Gastrocnemius medialis (tissue), 4 donors: ENCODE results near the gene RBFOX2. TPM values are rescaled to one million over a fixed set of nuclear protein-coding genes. Genes with fewer than 3 reads are reported as not detected.
"Not testable (repeated sequence)": the region's sequence is repeated elsewhere in the genome, so short reads cannot be mapped to it uniquely, and the experiment has no call there.

Source experiments
- ATAC-seq, 2 donors: fragments of 150-250 bp; one replicate each; pipeline ENCODE4 v1.9.1; 2016
- DNase-seq, 2 donors: peaks; one replicate each; pipeline ENCODE4 v3.0.0-alpha.2; 2019
- H3K27ac ChIP-seq, 4 donors: fragments of 200-600 bp; sonication (generic); 1 replicate in 1 of 4; 2 replicates in 3 of 4; pipeline ENCODE4 v1.5.1; 2016 to 2018; ENCODE audit warnings: mild to moderate bottlenecking in 2 of 4, moderate library complexity in 1 of 4
- H3K27me3 ChIP-seq, 3 donors: fragments of 200-600 bp; sonication (generic) in 2 of 3; 1 replicate in 1 of 3; 2 replicates in 2 of 3; pipeline versions ENCODE4 v1.5.1 to v1.6.0; 2016 to 2019; ENCODE audit warnings: mild to moderate bottlenecking in 1 of 3, moderate library complexity in 1 of 3
- H3K36me3 ChIP-seq, 2 donors: fragments of 200-600 bp; sonication (generic) in 1 of 2; one replicate each; pipeline ENCODE4 v1.5.1; 2017 to 2018
- H3K4me1 ChIP-seq, 2 donors: fragments of 200-600 bp; sonication (generic) in 1 of 2; one replicate each; pipeline ENCODE4 v1.5.1; 2016 to 2017; ENCODE audit warnings: mild to moderate bottlenecking in 2 of 2
- H3K4me3 ChIP-seq, 4 donors: fragments of 200-600 bp; sonication (generic) in 3 of 4; 1 replicate in 1 of 4; 2 replicates in 3 of 4; pipeline ENCODE4 v1.5.1; 2016 to 2019; ENCODE audit warnings: mild to moderate bottlenecking in 2 of 4
- H3K9me3 ChIP-seq, 3 donors: fragments of 200-600 bp; sonication (generic) in 2 of 3; 1 replicate in 1 of 3; 2 replicates in 2 of 3; pipeline ENCODE4 v1.5.1; 2016 to 2019
- CTCF ChIP-seq, 5 experiments: fragments of 450-650 bp in 3 of 5; fragments of 200-600 bp in 2 of 5; sonication (generic) in 2 of 5; IDR thresholded peaks in 4 of 5; conservative IDR thresholded peaks in 1 of 5; 1 replicate in 4 of 5; 2 replicates in 1 of 5; pipeline ENCODE4 v1.5.1; 2016 to 2019; ENCODE audit warnings: antibody characterized with exemption in 5 of 5, mild to moderate bottlenecking in 3 of 5, moderate library complexity in 3 of 5
- POLR2A ChIP-seq, 2 donors: fragments of 450-650 bp; IDR thresholded peaks; one replicate each; pipeline ENCODE4 v1.6.1; 2017; ENCODE audit warnings: antibody characterized with exemption in 2 of 2, mild to moderate bottlenecking in 2 of 2, moderate library complexity in 2 of 2
- in situ Hi-C, 4 donors: fragments of 200-750 bp; cut with MboI; loops; one replicate each; pipeline versions ENCODE4 v1.15.0 to v1.8.0; 2017; ENCODE audit warnings: low sequenced_read_pairs in 4 of 4
- intact Hi-C: fragments of 100-400 bp; cut with DNase I; formaldehyde crosslinking; loops from one replicate; pipeline ENCODE4 v1.15.1; 2023; ENCODE audit warnings: low total_unique reads
- total RNA-seq, 4 donors: library from RNA; depleted of rRNA; stranded (reverse); fragments of >200 nt; gene quantifications; one replicate each; pipeline versions ENCODE4 v1.1.0 to v1.2.3, GENCODE V29; 2016

RBFOX2 gene
- total RNA-seq, 4 donors from 2014 or later: 26.0 to 32.1 (median 28.6) TPM

- TF ChIP-seq CTCF (IDR thresholded peaks at IDR 0.05 in 4 of 5, conservative IDR thresholded peaks at IDR 0.05 in 1 of 5) (no peak), POLR2A (IDR thresholded peaks at IDR 0.05) (no peak)
- ATAC-seq (peak in 1 of 2 donors; percentile 11), DNase-seq (no peak)
- Histone ChIP-seq H3K36me3 (no peaks in the 10 kb centered on the region), H3K27ac (peak overlapping the region; percentile 35 to 66 (median 47)), H3K9me3 (no peaks in the 10 kb centered on the region), H3K4me3 (no peak overlapping the region), H3K27me3 (no peaks in the 10 kb centered on the region), H3K4me1 (peaks cover 9 to 10% of the 10 kb centered on the region in 2 donors)
- in situ Hi-C loops (no loop called here), intact Hi-C loops (no loop called here)
These were observed 33.3 kb downstream of the RBFOX2 start for GRCh38 chr22:35995348-35995747.

- H3K4me1 ChIP-seq, ATAC-seq, in situ Hi-C loops, H3K36me3 ChIP-seq, H3K4me3 ChIP-seq, intact Hi-C loops, H3K27ac ChIP-seq, H3K9me3 ChIP-seq, DNase-seq, H3K27me3 ChIP-seq: not testable (repeated sequence)
These were observed 34.9 kb downstream of the RBFOX2 start for GRCh38 chr22:35993727-35994126.

GRCh38 chr22:35993048-35993714, 35.4 kb downstream of the RBFOX2 start:
- Histone ChIP-seq H3K36me3 (no peaks in the 10 kb centered on the region), H3K27ac (no peak overlapping the region), H3K27me3 (no peaks in the 10 kb centered on the region), H3K4me1 (peaks cover 9 to 10% of the 10 kb centered on the region in 2 donors), H3K9me3 (no peaks in the 10 kb centered on the region), H3K4me3 (no peak overlapping the region)
- TF ChIP-seq CTCF (IDR thresholded peaks at IDR 0.05 in 4 of 5, conservative IDR thresholded peaks at IDR 0.05 in 1 of 5): no peak
- TF ChIP-seq POLR2A (IDR thresholded peaks at IDR 0.05): no peak
- intact Hi-C loops (no loop called here), in situ Hi-C loops (no loop called here)
- ATAC-seq (no peak), DNase-seq (no peak)

GRCh38 chr22:35991168-35991567, 37.5 kb downstream of the RBFOX2 start:
- Histone ChIP-seq H3K36me3 (no peaks in the 10 kb centered on the region), H3K27ac (no peak overlapping the region), H3K9me3 (no peaks in the 10 kb centered on the region), H3K4me1 (peaks cover 15 to 20% of the 10 kb centered on the region in 2 donors), H3K27me3 (no peaks in the 10 kb centered on the region), H3K4me3 (no peak overlapping the region)
- in situ Hi-C loops (no loop called here), intact Hi-C loops (no loop called here)
- no peak for DNase-seq
- no peak for TF ChIP-seq CTCF (IDR thresholded peaks at IDR 0.05 in 4 of 5, conservative IDR thresholded peaks at IDR 0.05 in 1 of 5)
- TF ChIP-seq POLR2A (IDR thresholded peaks at IDR 0.05): no peak
- no peak for ATAC-seq

GRCh38 chr22:35988030-35988429, 40.6 kb downstream of the RBFOX2 start:
- Histone ChIP-seq H3K4me3 (no peak overlapping the region), H3K27ac (no peak overlapping the region), H3K27me3 (no peaks in the 10 kb centered on the region), H3K36me3 (no peaks in the 10 kb centered on the region), H3K4me1 (peaks cover 16 to 30% of the 10 kb centered on the region in 2 donors), H3K9me3 (no peaks in the 10 kb centered on the region)
- TF ChIP-seq POLR2A (IDR thresholded peaks at IDR 0.05) (no peak), CTCF (IDR thresholded peaks at IDR 0.05 in 4 of 5, conservative IDR thresholded peaks at IDR 0.05 in 1 of 5) (no peak)
- in situ Hi-C loops: no loop called here
- no peak for DNase-seq
- ATAC-seq: no peak
- intact Hi-C loops: no loop called here
